Esophagus (tissue), 2 donors: ENCODE data around the gene SLC26A1. TPM values are rescaled to one million over a fixed set of nuclear protein-coding genes. Genes with fewer than 3 reads are reported as not detected.

ENCODE experiments used
- H3K27ac ChIP-seq, 2 donors: one replicate each; pipeline ENCODE4 v1.5.1; 2013; ENCODE audit warnings: low read depth in 2 of 2, mild to moderate bottlenecking in 2 of 2, inconsistent platforms in 1 of 2, low read length in 1 of 2, moderate library complexity in 1 of 2
- H3K27me3 ChIP-seq, 2 donors: one replicate each; pipeline ENCODE4 v1.6.1; 2013; ENCODE audit warnings: low read length in 2 of 2, control low read depth in 1 of 2, mild to moderate bottlenecking in 1 of 2; ENCODE audit not compliant: insufficient read depth in 2 of 2, control insufficient read depth in 1 of 2
- H3K36me3 ChIP-seq, 2 donors: one replicate each; pipeline ENCODE4 v1.6.1; 2013; ENCODE audit warnings: low read length in 1 of 2; ENCODE audit not compliant: control insufficient read depth in 2 of 2, insufficient read depth in 2 of 2
- H3K4me1 ChIP-seq, 2 donors: one replicate each; pipeline ENCODE4 v1.6.1; 2013; ENCODE audit warnings: low read length in 1 of 2; ENCODE audit not compliant: control insufficient read depth in 2 of 2, insufficient read depth in 2 of 2
- H3K4me3 ChIP-seq, 2 donors: one replicate each; pipeline ENCODE4 v1.5.1; 2013; ENCODE audit warnings: low read length in 2 of 2, mild to moderate bottlenecking in 2 of 2, low read depth in 1 of 2, moderate library complexity in 1 of 2
- H3K9me3 ChIP-seq, 2 donors: one replicate each; pipeline ENCODE4 v1.6.1; 2013; ENCODE audit warnings: mild to moderate bottlenecking in 2 of 2, low read depth in 1 of 2, low read length in 1 of 2, moderate library complexity in 1 of 2; ENCODE audit not compliant: control insufficient read depth in 2 of 2, insufficient read depth in 1 of 2
- WGBS, 2 donors: extraction: QIAGEN DNeasy Blood & Tissue Kit; methylation state at CpG; one replicate each; pipeline ENCODE4 v1.1.7; 2013; 5-methylcytosine and 5-hydroxymethylcytosine counted together
- polyA plus RNA-seq, 2 donors: library from polyadenylated mRNA; stranded (reverse); fragments of 200-250 nt; gene quantifications; one replicate each; pipeline ENCODE4 v1.2.3, GENCODE V29; 2013
- donor health status: healthy with polysubstance abuse.
- donor health status: Bipolar disorder and iron deficiency.

Gene SLC26A1
- polyA plus RNA-seq, 2 donors: 0.09 to 0.49 TPM

GRCh38 chr4:961351-962230, 31.6 kb downstream of the SLC26A1 start:
- Histone ChIP-seq H3K27ac (peak overlapping the region; percentile 57 to 81), H3K36me3 (peaks cover 5 to 62% of the 10 kb centered on the region in 2 donors), H3K4me1 (peaks cover 7 to 28% of the 10 kb centered on the region in 2 donors), H3K9me3 (no peaks in the 10 kb centered on the region), H3K4me3 (no peak overlapping the region), H3K27me3 (no peaks in the 10 kb centered on the region)
- 58 to 71% methylated on average over 44 to 52 of the region's 52 CpGs for WGBS, 2 donors

- Histone ChIP-seq H3K27me3 (no peaks in the 10 kb centered on the region), H3K9me3 (no peaks in the 10 kb centered on the region), H3K4me1 (peaks cover 7 to 28% of the 10 kb centered on the region in 2 donors), H3K27ac (no peak overlapping the region), H3K4me3 (no peak overlapping the region), H3K36me3 (peaks cover 5 to 55% of the 10 kb centered on the region in 2 donors)
- 89 to 90% methylated on average over 32 to 35 of the region's 35 CpGs for WGBS, 2 donors
These were observed 32.4 kb downstream of the SLC26A1 start for GRCh38 chr4:960636-961350.

GRCh38 chr4:960140-960635, 33.0 kb downstream of the SLC26A1 start:
- Histone ChIP-seq H3K9me3 (no peaks in the 10 kb centered on the region), H3K36me3 (peaks cover 5 to 48% of the 10 kb centered on the region in 2 donors)

GRCh38 chr4:959338-960139, 33.7 kb downstream of the SLC26A1 start:
- Histone ChIP-seq H3K4me3 (no peak overlapping the region), H3K4me1 (peaks cover 7 to 28% of the 10 kb centered on the region in 2 donors), H3K27me3 (no peaks in the 10 kb centered on the region), H3K9me3 (no peaks in the 10 kb centered on the region), H3K36me3 (peaks cover 5 to 42% of the 10 kb centered on the region in 2 donors), H3K27ac (no peak overlapping the region)
- 86 to 87% methylated on average over 24 of the region's 24 CpGs for WGBS, 2 donors

More at GRCh38 chr4:960140-960635, 33.0 kb downstream of the SLC26A1 start:
- Histone ChIP-seq H3K4me1 (peaks cover 7 to 28% of the 10 kb centered on the region in 2 donors), H3K27me3 (no peaks in the 10 kb centered on the region), H3K27ac (no peak overlapping the region), H3K4me3 (no peak overlapping the region)
- 89% methylated on average over 15 to 16 of the region's 16 CpGs for WGBS, 2 donors

- peaks cover 7 to 28% of the 10 kb centered on the region in 2 donors for H3K4me1 ChIP-seq
- peaks cover 5 to 37% of the 10 kb centered on the region in 2 donors for H3K36me3 ChIP-seq
- H3K27ac ChIP-seq: no peak overlapping the region
- 81 to 83% methylated on average over 17 of the region's 17 CpGs for WGBS, 2 donors
- H3K9me3 ChIP-seq: no peaks in the 10 kb centered on the region
- H3K4me3 ChIP-seq: no peak overlapping the region
- no peaks in the 10 kb centered on the region for H3K27me3 ChIP-seq
These were observed 34.4 kb downstream of the SLC26A1 start for GRCh38 chr4:958696-959337.

- WGBS, 2 donors: 90 to 92% methylated on average over 17 of the region's 17 CpGs
- Histone ChIP-seq H3K4me3 (no peak overlapping the region), H3K36me3 (peaks cover 5 to 36% of the 10 kb centered on the region in 2 donors), H3K4me1 (peaks cover 4 to 23% of the 10 kb centered on the region in 2 donors), H3K27me3 (no peaks in the 10 kb centered on the region), H3K27ac (no peak overlapping the region), H3K9me3 (no peaks in the 10 kb centered on the region)
These were observed 34.9 kb downstream of the SLC26A1 start for GRCh38 chr4:958314-958665.

- WGBS, 2 donors: 93% methylated on average over 45 of the region's 45 CpGs
These were observed 35.5 kb downstream of the SLC26A1 start for GRCh38 chr4:957581-958313.

GRCh38 chr4:957231-957580, 36.0 kb downstream of the SLC26A1 start:
- H3K36me3 ChIP-seq: peaks cover 5 to 34% of the 10 kb centered on the region in 2 donors
- H3K9me3 ChIP-seq: no peaks in the 10 kb centered on the region
- peaks cover 2 to 13% of the 10 kb centered on the region in 2 donors for H3K4me1 ChIP-seq
- H3K27ac ChIP-seq: no peak overlapping the region
- WGBS, 2 donors: 75 to 82% methylated on average over 8 of the region's 8 CpGs
- no peaks in the 10 kb centered on the region for H3K27me3 ChIP-seq
- H3K4me3 ChIP-seq: no peak overlapping the region

More at GRCh38 chr4:957581-958313, 35.5 kb downstream of the SLC26A1 start:
- Histone ChIP-seq H3K9me3 (no peaks in the 10 kb centered on the region), H3K27ac (no peak overlapping the region), H3K4me1 (peaks cover 4 to 18% of the 10 kb centered on the region in 2 donors), H3K36me3 (peaks cover 5 to 39% of the 10 kb centered on the region in 2 donors), H3K4me3 (no peak overlapping the region), H3K27me3 (no peaks in the 10 kb centered on the region)
